Measurements from ENCODE around the gene BMP8A. TPM values are rescaled to one million over a fixed set of nuclear protein-coding genes. Genes with fewer than 3 reads are reported as not detected.
"Not testable (repeated sequence)": the region's sequence is repeated elsewhere in the genome, so short reads cannot be mapped to it uniquely, and the experiment has no call there.

Gene BMP8A
- total RNA-seq, 1 experiment from 2014 or later = not detected

GRCh38 chr1:39509360-39510009 is 18.0 kb downstream of the BMP8A start:
- intact Hi-C loops (cut with micrococcal nuclease) = no loop called here
- no peak for DNase-seq (ENCODE audit: unreplicated experiment)
- Mint-ChIP-seq H3K4me1 (ENCODE audit: insufficient read depth, unreplicated experiment) (peaks cover 8% of the 10 kb centered on the region), H3K27me3 (ENCODE audit: insufficient read depth, unreplicated experiment) (no peaks in the 10 kb centered on the region), H3K9me3 (ENCODE audit: unreplicated experiment) (no peaks in the 10 kb centered on the region), H3K36me3 (ENCODE audit: insufficient read depth, unreplicated experiment) (no peaks in the 10 kb centered on the region), H3K27ac (ENCODE audit: low read depth, unreplicated experiment) (no peak overlapping the region), H3K4me3 (ENCODE audit: unreplicated experiment) (no peak overlapping the region)
- ChIA-PET CTCF (interaction anchor here (0.7 kb wide), 1 partner anchor 29 kb away, joined by 3 read pairs; no protein-coding TSS in a partner anchor), POLR2A (no interaction called here)
- TF ChIP-seq, protein P1, sequence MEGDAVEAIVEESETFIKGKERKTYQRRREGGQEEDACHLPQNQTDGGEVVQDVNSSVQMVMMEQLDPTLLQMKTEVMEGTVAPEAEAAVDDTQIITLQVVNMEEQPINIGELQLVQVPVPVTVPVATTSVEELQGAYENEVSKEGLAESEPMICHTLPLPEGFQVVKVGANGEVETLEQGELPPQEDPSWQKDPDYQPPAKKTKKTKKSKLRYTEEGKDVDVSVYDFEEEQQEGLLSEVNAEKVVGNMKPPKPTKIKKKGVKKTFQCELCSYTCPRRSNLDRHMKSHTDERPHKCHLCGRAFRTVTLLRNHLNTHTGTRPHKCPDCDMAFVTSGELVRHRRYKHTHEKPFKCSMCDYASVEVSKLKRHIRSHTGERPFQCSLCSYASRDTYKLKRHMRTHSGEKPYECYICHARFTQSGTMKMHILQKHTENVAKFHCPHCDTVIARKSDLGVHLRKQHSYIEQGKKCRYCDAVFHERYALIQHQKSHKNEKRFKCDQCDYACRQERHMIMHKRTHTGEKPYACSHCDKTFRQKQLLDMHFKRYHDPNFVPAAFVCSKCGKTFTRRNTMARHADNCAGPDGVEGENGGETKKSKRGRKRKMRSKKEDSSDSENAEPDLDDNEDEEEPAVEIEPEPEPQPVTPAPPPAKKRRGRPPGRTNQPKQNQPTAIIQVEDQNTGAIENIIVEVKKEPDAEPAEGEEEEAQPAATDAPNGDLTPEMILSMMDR (IDR thresholded peaks at IDR 0.05; ENCODE audit: unreplicated experiment) = no peak
- BruUV-seq (replicated peaks) = no TSS peak

DNA sequence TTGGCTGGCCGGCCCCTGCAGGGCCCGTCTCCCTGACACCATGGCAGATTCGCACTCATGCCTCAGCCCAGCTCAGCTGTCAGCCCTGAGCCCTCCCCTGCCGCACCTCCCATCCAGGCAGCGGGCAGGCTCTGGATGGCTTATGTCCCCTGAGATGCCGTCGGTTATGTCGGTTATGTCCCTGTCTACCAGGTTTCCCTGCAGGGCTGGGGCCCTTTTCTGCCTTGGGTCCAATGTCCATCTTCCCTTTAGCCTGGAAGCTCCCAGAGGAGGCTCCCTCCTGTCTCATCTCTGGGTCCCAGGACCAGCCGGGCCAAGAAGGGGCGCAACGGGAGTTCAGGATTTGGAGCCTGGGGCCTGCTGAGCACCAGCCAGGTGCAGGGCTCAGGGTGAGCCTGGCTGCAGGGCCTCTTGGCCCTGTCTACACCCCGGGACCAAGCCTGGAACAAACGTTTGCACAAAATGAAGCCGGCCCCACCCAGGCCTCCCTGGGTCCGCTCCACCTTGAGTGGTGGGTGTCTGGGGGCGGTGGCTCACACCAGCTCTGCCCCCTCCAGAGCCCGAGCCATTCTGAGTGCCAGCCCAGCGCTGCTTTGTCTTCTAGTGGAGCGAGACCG is 19.2 kb downstream of the BMP8A start:
- H3K4me3 Mint-ChIP-seq (ENCODE audit: unreplicated experiment); H3K27me3 Mint-ChIP-seq (ENCODE audit: insufficient read depth, unreplicated experiment); BruUV-seq (replicated peaks); H3K36me3 Mint-ChIP-seq (ENCODE audit: insufficient read depth, unreplicated experiment); H3K27ac Mint-ChIP-seq (ENCODE audit: low read depth, unreplicated experiment); intact Hi-C loops (cut with micrococcal nuclease); CTCF ChIA-PET; H3K9me3 Mint-ChIP-seq (ENCODE audit: unreplicated experiment); H3K4me1 Mint-ChIP-seq (ENCODE audit: insufficient read depth, unreplicated experiment); DNase-seq (ENCODE audit: unreplicated experiment); POLR2A ChIA-PET: not testable (repeated sequence)

DNA sequence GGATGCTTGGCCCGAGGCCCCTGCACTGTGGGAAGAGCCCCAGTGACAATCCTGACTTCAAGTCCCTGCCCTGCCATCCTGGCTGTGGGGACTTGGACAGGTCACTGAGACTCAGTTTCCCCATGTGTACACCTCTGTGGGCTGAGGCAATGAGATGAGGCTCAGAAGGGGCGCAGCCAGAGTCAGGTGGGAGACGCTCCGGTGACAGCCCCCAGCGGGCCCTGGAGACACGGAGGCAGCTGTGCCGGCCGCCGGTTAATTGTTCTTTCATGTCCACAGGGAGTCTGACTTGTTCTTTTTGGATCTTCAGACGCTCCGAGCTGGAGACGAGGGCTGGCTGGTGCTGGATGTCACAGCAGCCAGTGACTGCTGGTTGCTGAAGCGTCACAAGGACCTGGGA is 20.0 kb downstream of the BMP8A start:
- H3K27me3 Mint-ChIP-seq (ENCODE audit: insufficient read depth, unreplicated experiment); H3K36me3 Mint-ChIP-seq (ENCODE audit: insufficient read depth, unreplicated experiment); BruUV-seq (replicated peaks); H3K27ac Mint-ChIP-seq (ENCODE audit: low read depth, unreplicated experiment); H3K9me3 Mint-ChIP-seq (ENCODE audit: unreplicated experiment); H3K4me3 Mint-ChIP-seq (ENCODE audit: unreplicated experiment); H3K4me1 Mint-ChIP-seq (ENCODE audit: insufficient read depth, unreplicated experiment); intact Hi-C loops (cut with micrococcal nuclease); CTCF ChIA-PET; POLR2A ChIA-PET; DNase-seq (ENCODE audit: unreplicated experiment): not testable (repeated sequence)

GRCh38 chr1:39512234-39512847 is 20.9 kb downstream of the BMP8A start:
- H3K27me3 Mint-ChIP-seq (ENCODE audit: insufficient read depth, unreplicated experiment); H3K27ac Mint-ChIP-seq (ENCODE audit: low read depth, unreplicated experiment); H3K4me1 Mint-ChIP-seq (ENCODE audit: insufficient read depth, unreplicated experiment); H3K9me3 Mint-ChIP-seq (ENCODE audit: unreplicated experiment); intact Hi-C loops (cut with micrococcal nuclease); H3K4me3 Mint-ChIP-seq (ENCODE audit: unreplicated experiment); DNase-seq (ENCODE audit: unreplicated experiment); CTCF ChIA-PET; POLR2A ChIA-PET; BruUV-seq (replicated peaks); H3K36me3 Mint-ChIP-seq (ENCODE audit: insufficient read depth, unreplicated experiment): not testable (repeated sequence)

- H3K4me3 Mint-ChIP-seq (ENCODE audit: unreplicated experiment); BruUV-seq (replicated peaks); intact Hi-C loops (cut with micrococcal nuclease); H3K27me3 Mint-ChIP-seq (ENCODE audit: insufficient read depth, unreplicated experiment); DNase-seq (ENCODE audit: unreplicated experiment); H3K36me3 Mint-ChIP-seq (ENCODE audit: insufficient read depth, unreplicated experiment); POLR2A ChIA-PET; H3K9me3 Mint-ChIP-seq (ENCODE audit: unreplicated experiment); H3K4me1 Mint-ChIP-seq (ENCODE audit: insufficient read depth, unreplicated experiment); H3K27ac Mint-ChIP-seq (ENCODE audit: low read depth, unreplicated experiment); CTCF ChIA-PET: not testable (repeated sequence)
These were observed 23.3 kb downstream of the BMP8A start for GRCh38 chr1:39514710-39515124.

GRCh38 chr1:39515131-39516086 is 24.0 kb downstream of the BMP8A start:
- POLR2A ChIA-PET; CTCF ChIA-PET; intact Hi-C loops (cut with micrococcal nuclease); H3K9me3 Mint-ChIP-seq (ENCODE audit: unreplicated experiment); H3K27ac Mint-ChIP-seq (ENCODE audit: low read depth, unreplicated experiment); H3K4me1 Mint-ChIP-seq (ENCODE audit: insufficient read depth, unreplicated experiment); DNase-seq (ENCODE audit: unreplicated experiment); H3K27me3 Mint-ChIP-seq (ENCODE audit: insufficient read depth, unreplicated experiment); BruUV-seq (replicated peaks); H3K36me3 Mint-ChIP-seq (ENCODE audit: insufficient read depth, unreplicated experiment): not testable (repeated sequence)
- peak overlapping the region; percentile 66 for H3K4me3 Mint-ChIP-seq (ENCODE audit: unreplicated experiment)

DNA sequence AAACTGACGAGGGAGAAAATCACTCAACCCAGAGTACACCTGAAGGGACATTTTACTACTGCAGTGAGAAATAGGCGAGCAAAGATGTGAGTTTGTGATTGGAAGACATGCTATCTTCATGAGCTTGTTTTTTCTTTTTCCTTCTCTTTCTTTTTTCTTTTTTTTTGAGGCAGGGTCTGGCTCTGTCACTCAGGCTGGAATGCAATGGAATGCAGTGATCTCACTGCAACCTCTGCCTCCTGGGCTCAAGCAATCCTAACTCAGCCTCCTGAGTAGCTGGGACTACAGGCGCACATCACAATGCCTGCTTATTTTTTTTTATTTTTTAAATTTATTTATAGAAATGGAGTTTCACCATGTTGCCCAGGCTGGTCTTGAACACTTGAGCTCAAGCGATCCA is 25.4 kb downstream of the BMP8A start:
- H3K27ac Mint-ChIP-seq (ENCODE audit: low read depth, unreplicated experiment); DNase-seq (ENCODE audit: unreplicated experiment); H3K36me3 Mint-ChIP-seq (ENCODE audit: insufficient read depth, unreplicated experiment); H3K9me3 Mint-ChIP-seq (ENCODE audit: unreplicated experiment); H3K4me1 Mint-ChIP-seq (ENCODE audit: insufficient read depth, unreplicated experiment); CTCF ChIA-PET; H3K4me3 Mint-ChIP-seq (ENCODE audit: unreplicated experiment); intact Hi-C loops (cut with micrococcal nuclease); POLR2A ChIA-PET; BruUV-seq (replicated peaks); H3K27me3 Mint-ChIP-seq (ENCODE audit: insufficient read depth, unreplicated experiment): not testable (repeated sequence)

DNA sequence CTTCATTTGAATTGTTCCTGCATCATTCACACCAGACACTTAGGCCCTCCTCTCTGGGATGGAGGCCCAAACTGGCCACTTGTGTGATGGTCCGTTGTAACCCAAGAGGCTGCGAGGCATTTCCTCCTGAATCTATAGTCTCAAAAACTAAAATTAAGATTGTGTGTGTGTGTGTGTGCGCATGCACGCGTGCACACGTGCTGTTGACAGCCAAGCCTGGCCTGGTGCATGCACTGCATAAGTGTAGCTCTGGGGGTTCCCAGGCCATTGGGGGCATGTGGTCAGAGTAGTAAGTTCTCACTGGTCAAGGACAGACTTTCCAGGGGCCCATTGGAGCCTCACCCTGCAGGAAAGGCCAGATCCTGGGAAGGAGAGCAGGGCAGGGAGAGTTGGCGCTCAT is 26.5 kb downstream of the BMP8A start:
- POLR2A ChIA-PET; H3K9me3 Mint-ChIP-seq (ENCODE audit: unreplicated experiment); intact Hi-C loops (cut with micrococcal nuclease); BruUV-seq (replicated peaks); DNase-seq (ENCODE audit: unreplicated experiment); CTCF ChIA-PET; H3K27ac Mint-ChIP-seq (ENCODE audit: low read depth, unreplicated experiment); H3K4me1 Mint-ChIP-seq (ENCODE audit: insufficient read depth, unreplicated experiment); H3K27me3 Mint-ChIP-seq (ENCODE audit: insufficient read depth, unreplicated experiment); H3K36me3 Mint-ChIP-seq (ENCODE audit: insufficient read depth, unreplicated experiment); H3K4me3 Mint-ChIP-seq (ENCODE audit: unreplicated experiment): not testable (repeated sequence)
